ENCODE results near the gene CD151.

The CD151 gene

DNA sequence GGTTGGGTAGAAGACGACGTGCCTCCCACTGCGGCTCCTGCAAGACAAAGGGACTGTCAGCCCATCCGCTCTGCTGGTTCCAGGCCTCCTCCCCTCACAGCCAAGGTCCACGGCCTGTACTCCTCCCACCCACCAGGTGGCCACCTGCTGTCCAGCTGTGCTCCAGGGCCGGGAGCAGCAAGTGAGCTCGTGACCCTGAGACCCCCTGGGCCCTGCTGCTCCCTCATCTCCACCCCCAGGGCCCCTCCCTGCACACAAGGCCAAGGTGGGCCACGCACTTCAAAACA, 37.3 kb downstream of the CD151 start:
- no peak for DNase-seq (ENCODE audit: low read depth)
- TF ChIP-seq, protein P1, sequence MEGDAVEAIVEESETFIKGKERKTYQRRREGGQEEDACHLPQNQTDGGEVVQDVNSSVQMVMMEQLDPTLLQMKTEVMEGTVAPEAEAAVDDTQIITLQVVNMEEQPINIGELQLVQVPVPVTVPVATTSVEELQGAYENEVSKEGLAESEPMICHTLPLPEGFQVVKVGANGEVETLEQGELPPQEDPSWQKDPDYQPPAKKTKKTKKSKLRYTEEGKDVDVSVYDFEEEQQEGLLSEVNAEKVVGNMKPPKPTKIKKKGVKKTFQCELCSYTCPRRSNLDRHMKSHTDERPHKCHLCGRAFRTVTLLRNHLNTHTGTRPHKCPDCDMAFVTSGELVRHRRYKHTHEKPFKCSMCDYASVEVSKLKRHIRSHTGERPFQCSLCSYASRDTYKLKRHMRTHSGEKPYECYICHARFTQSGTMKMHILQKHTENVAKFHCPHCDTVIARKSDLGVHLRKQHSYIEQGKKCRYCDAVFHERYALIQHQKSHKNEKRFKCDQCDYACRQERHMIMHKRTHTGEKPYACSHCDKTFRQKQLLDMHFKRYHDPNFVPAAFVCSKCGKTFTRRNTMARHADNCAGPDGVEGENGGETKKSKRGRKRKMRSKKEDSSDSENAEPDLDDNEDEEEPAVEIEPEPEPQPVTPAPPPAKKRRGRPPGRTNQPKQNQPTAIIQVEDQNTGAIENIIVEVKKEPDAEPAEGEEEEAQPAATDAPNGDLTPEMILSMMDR (IDR thresholded peaks at IDR 0.05; ENCODE audit: insufficient read depth, low read depth, low read length, missing control alignments), result no peak
- no peak overlapping the region for H3K4me3 ChIP-seq (ENCODE audit: low read depth, low read length)

DNA sequence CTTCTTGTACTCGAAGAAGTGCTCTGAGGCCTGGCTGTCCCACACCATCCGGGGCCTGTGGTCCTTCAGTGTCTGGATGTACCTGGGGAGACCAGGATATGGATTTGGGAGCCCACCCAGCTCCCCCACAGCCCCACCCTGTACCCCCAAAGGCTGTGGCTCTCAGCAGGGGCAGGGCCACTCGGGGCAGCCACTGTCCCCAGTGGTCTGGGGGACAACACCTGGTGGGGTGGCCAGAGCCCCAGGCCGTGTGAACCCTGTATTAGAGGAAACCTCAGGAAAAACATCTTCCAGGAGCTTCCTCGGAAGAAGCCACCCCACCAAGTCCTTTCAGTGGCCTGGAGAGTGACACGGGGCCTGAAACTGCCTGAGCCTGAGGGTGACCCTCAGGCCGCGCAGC, 37.7 kb downstream of the CD151 start:
- no peak for DNase-seq (ENCODE audit: low read depth)
- H3K4me3 ChIP-seq (ENCODE audit: low read depth, low read length), result no peak overlapping the region
- TF ChIP-seq, protein P1 (IDR thresholded peaks at IDR 0.05; ENCODE audit: insufficient read depth, low read depth, low read length, missing control alignments), result no peak

- TF ChIP-seq, protein P1 (IDR thresholded peaks at IDR 0.05; ENCODE audit: insufficient read depth, low read depth, low read length, missing control alignments), result no peak
- no peak for DNase-seq (ENCODE audit: low read depth)
- H3K4me3 ChIP-seq (ENCODE audit: low read depth, low read length), result no peak overlapping the region
These were observed 38.7 kb downstream of the CD151 start for GRCh38 chr11:871472-871871.

DNA sequence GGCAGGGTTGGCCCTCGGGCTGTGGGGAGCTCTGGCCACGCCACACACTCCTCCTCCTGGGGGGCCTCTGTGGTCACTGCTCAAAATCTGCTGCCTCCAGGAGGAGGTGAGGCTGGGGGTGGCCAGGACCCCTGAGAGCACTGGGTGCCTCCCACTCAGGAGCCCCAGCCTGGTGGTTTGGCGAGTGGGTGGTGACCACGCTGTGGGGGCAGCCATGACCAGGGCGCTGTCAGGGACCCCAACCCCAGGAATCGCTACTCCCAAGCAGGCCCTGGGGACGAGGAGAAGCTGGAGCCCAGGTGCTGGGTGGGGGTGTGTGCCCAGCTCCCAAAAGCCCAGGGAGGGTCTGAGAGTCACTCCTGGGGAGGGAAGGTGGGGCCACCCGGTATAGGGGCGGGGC, 40.0 kb downstream of the CD151 start:
- H3K4me3 ChIP-seq (ENCODE audit: low read depth, low read length), result no peak overlapping the region
- TF ChIP-seq, protein P1 (IDR thresholded peaks at IDR 0.05; ENCODE audit: insufficient read depth, low read depth, low read length, missing control alignments), result no peak
- DNase-seq (ENCODE audit: low read depth), result no peak

DNA sequence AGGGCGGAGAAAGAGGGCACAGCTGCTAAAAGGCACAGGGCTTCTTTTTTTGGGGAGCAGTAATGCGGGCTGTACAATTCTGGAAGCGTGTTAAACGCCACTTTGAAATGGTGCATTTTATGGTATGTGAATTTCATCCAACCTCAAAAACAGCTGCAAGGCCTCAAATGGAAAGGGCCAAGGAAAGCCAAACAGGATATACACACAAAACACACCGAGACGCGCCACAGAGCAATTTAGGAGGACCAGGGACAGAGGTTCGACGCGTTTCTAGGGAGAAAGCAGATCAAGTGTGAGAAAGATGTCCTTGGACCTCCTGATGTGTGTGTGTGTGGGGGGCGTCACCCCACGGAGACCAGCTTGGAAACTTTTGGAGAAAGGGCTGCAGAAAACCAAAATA, 41.0 kb downstream of the CD151 start:
- H3K4me3 ChIP-seq (ENCODE audit: low read depth, low read length), result no peak overlapping the region
- no peak for DNase-seq (ENCODE audit: low read depth)
- TF ChIP-seq, protein P1 (IDR thresholded peaks at IDR 0.05; ENCODE audit: insufficient read depth, low read depth, low read length, missing control alignments), result no peak

- DNase-seq (ENCODE audit: low read depth), result no peak
- no peak overlapping the region for H3K4me3 ChIP-seq (ENCODE audit: low read depth, low read length)
- TF ChIP-seq, protein P1 (IDR thresholded peaks at IDR 0.05; ENCODE audit: insufficient read depth, low read depth, low read length, missing control alignments), result no peak
These were observed 42.5 kb downstream of the CD151 start for GRCh38 chr11:875203-875602.

DNA sequence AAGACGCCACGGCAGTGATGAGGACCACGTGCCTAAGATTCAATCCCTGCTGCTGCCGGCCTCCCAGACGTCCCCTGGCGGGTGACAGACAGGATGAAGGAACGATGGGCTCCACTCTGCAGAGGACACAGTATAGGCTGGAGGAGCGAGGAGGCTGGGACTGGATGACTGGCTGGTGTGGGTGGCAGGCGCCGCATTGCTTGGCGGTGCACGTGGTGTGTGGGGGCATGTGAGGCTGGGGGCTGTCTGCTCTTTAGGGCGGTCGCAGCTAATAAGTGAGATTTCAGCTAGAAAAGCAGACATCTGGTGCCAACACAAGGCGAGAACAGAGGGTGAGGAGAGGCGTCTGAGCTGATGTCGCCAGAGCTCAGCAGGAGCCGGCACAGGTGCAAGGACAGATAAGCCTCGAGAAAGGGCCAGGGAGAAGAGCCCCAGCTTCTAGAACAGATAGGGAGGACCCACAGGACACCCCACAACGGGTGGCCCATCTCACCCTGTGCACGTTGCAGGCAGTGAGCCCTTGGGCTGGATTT, 43.1 kb downstream of the CD151 start:
- no peak overlapping the region for H3K4me3 ChIP-seq (ENCODE audit: low read depth, low read length)
- DNase-seq (ENCODE audit: low read depth), result no peak
- TF ChIP-seq, protein P1 (IDR thresholded peaks at IDR 0.05; ENCODE audit: insufficient read depth, low read depth, low read length, missing control alignments), result no peak

Data from GM12865 (cell line).